Small intestine (tissue), 7 donors: Measurements from ENCODE around the gene PCDHGB2. TPM values are rescaled to one million over a fixed set of nuclear protein-coding genes. Genes with fewer than 3 reads are reported as not detected.
"Not testable (repeated sequence)": the region's sequence is repeated elsewhere in the genome, so short reads cannot be mapped to it uniquely, and the experiment has no call there.

ENCODE experiments used
- DNase-seq, 2 donors: peaks; one replicate each; pipeline versions ENCODE4 v3.0.0 to v3.0.0-alpha.2; 2013
- FAIRE-seq: peaks from 2 replicates; lab custom pipeline; 2012; peaks lifted over from hg19 to GRCh38; lab: Jason Lieb, UNC
- H3K27ac ChIP-seq, 3 donors: one replicate each; pipeline ENCODE4 v1.5.1; 2013; ENCODE audit warnings: low read length in 2 of 3, mild to moderate bottlenecking in 2 of 3, control low read depth in 1 of 3, inconsistent platforms in 1 of 3, low read depth in 1 of 3, moderate library complexity in 1 of 3
- H3K27me3 ChIP-seq, 3 donors: one replicate each; pipeline ENCODE4 v1.6.1; 2013; ENCODE audit warnings: low read length in 3 of 3, inconsistent platforms in 1 of 3; ENCODE audit not compliant: control insufficient read depth in 3 of 3, insufficient read depth in 3 of 3
- H3K36me3 ChIP-seq, 3 donors: one replicate each; pipeline ENCODE4 v1.6.1; 2013; ENCODE audit warnings: low read length in 3 of 3, inconsistent platforms in 1 of 3, low read depth in 1 of 3, mild to moderate bottlenecking in 1 of 3, moderate library complexity in 1 of 3; ENCODE audit not compliant: control insufficient read depth in 3 of 3, insufficient read depth in 2 of 3
- H3K4me1 ChIP-seq, 3 donors: one replicate each; pipeline ENCODE4 v1.6.1; 2013; ENCODE audit warnings: low read length in 2 of 3, inconsistent platforms in 1 of 3, low read depth in 1 of 3, mild to moderate bottlenecking in 1 of 3, moderate library complexity in 1 of 3; ENCODE audit not compliant: control insufficient read depth in 3 of 3, insufficient read depth in 2 of 3
- H3K4me3 ChIP-seq, 3 donors: one replicate each; pipeline ENCODE4 v1.5.1; 2013; ENCODE audit warnings: low read length in 3 of 3, control low read depth in 1 of 3, inconsistent platforms in 1 of 3, low read depth in 1 of 3, mild to moderate bottlenecking in 1 of 3, moderate library complexity in 1 of 3
- H3K9me3 ChIP-seq, 2 donors: one replicate each; pipeline ENCODE4 v1.6.1; 2013; ENCODE audit warnings: low read depth in 1 of 2, low read length in 1 of 2; ENCODE audit not compliant: control insufficient read depth in 2 of 2, insufficient read depth in 1 of 2
- WGBS, 3 donors: extraction: QIAGEN DNeasy Blood & Tissue Kit; methylation state at CpG; one replicate each; pipeline ENCODE4 v1.1.7; 2013; 5-methylcytosine and 5-hydroxymethylcytosine counted together
- polyA plus RNA-seq, 4 donors: library from polyadenylated mRNA; stranded (reverse) in 3 of 4; unstranded in 1 of 4; fragments of 200-250 nt in 3 of 4; fragments of 120-200 nt in 1 of 4; gene quantifications; one replicate each; pipeline versions ENCODE4 v1.2.1 to v1.2.3, GENCODE V29; 2013
- donor health status: healthy with polysubstance abuse.
- donor health status: control.
- donor health status: control.
- donor health status: Bipolar disorder and iron deficiency.
- donor health status: healthy.

The PCDHGB2 gene
- polyA plus RNA-seq, 4 donors: 0.37 to 0.68 TPM; not detected in 2

GRCh38 chr5:141387557-141388311 is 27.9 kb downstream of the PCDHGB2 start, which contains the start of gene PCDHGB4:
Gene PCDHGB4, plus strand, starts transcription at chr5:141387698. Its CDS starts 187 bp downstream, at chr5:141387885.
- FAIRE-seq, H3K27ac ChIP-seq, H3K4me1 ChIP-seq, H3K36me3 ChIP-seq, H3K4me3 ChIP-seq: not testable (repeated sequence)
- peak in 1 of 2 donors; percentile 30 for DNase-seq
- Histone ChIP-seq H3K9me3 (peaks cover 7 to 58% of the 10 kb centered on the region in 2 donors), H3K27me3 (peaks cover 0 to 40% (median 17%) of the 10 kb centered on the region in 3 donors)
- 14 to 42% (median 39%) methylated on average over 17 to 22 of the region's 40 CpGs for WGBS, 3 donors

- whole genome bisulfite sequencing, 3 donors: 49 to 56% (median 49%) methylated on average over 10 of the region's 10 CpGs
- no peak overlapping the region for H3K4me3 ChIP-seq
- peaks cover 8 to 58% of the 10 kb centered on the region in 2 donors for H3K9me3 ChIP-seq
- H3K27me3 ChIP-seq: peaks cover 0 to 39% (median 17%) of the 10 kb centered on the region in 3 donors
- H3K36me3 ChIP-seq: no peaks in the 10 kb centered on the region
- H3K4me1 ChIP-seq: no peaks in the 10 kb centered on the region
- FAIRE-seq (no peak), DNase-seq (no peak)
- H3K27ac ChIP-seq: no peak overlapping the region
Measured at GRCh38 chr5:141388661-141389060, 28.9 kb downstream of the PCDHGB2 start.

DNA sequence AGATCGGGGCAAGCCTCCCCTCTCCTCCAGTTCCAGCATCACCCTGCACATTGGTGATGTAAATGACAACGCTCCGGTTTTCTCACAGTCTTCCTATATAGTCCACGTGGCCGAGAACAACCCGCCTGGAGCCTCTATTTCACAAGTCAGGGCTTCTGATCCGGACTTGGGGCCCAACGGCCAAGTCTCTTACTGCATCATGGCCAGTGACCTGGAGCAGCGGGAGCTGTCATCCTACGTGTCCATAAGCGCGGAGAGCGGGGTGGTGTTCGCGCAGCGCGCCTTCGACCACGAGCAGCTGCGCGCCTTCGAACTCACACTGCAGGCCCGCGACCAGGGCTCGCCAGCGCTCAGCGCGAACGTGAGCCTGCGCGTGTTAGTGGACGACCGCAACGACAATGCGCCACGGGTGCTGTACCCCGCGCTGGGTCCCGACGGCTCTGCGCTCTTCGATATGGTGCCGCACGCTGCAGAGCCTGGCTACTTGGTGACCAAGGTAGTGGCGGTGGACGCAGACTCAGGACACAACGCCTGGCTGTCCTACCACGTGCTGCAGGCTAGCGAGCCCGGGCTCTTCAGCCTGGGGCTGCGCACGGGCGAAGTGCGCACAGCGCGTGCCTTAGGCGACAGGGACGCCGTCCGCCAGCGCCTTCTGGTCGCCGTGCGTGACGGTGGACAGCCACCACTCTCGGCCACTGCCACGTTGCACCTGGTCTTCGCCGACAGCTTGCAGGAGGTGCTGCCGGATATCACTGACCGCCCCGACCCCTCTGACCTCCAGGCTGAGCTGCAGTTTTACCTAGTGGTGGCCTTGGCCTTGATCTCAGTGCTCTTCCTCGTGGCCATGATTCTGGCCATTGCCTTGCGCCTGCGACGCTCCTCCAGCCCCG is 29.6 kb downstream of the PCDHGB2 start:
- no peaks in the 10 kb centered on the region for H3K4me1 ChIP-seq
- WGBS, 3 donors: 43 to 63% (median 63%) methylated on average over 70 to 77 of the region's 77 CpGs
- no peak overlapping the region for H3K27ac ChIP-seq
- FAIRE-seq (no peak), DNase-seq (no peak)
- no peaks in the 10 kb centered on the region for H3K36me3 ChIP-seq
- peaks cover 8 to 58% of the 10 kb centered on the region in 2 donors for H3K9me3 ChIP-seq
- H3K27me3 ChIP-seq: peaks cover 0 to 36% (median 22%) of the 10 kb centered on the region in 3 donors
- no peak overlapping the region for H3K4me3 ChIP-seq

- Histone ChIP-seq H3K27me3 (peaks cover 0 to 31% (median 23%) of the 10 kb centered on the region in 3 donors), H3K27ac (no peak within 1 kb of the TSS), H3K4me1 (no peaks in the 10 kb centered on the region), H3K9me3 (peaks cover 8 to 51% of the 10 kb centered on the region in 2 donors), H3K4me3 (no peak within 1 kb of the TSS), H3K36me3 (no peaks in the 10 kb centered on the region)
- DNase-seq (no peak), FAIRE-seq (no peak)
- WGBS, 3 donors: 31 to 47% (median 46%) methylated on average over 38 of the region's 38 CpGs
Measured at GRCh38 chr5:141392429-141393198, 32.8 kb downstream of the PCDHGB2 start, which contains the start of gene PCDHGA8. Gene PCDHGA8, plus strand, starts transcription at chr5:141392633. Its CDS starts 181 bp downstream, at chr5:141392814.

- Histone ChIP-seq H3K27me3 (peaks cover 0 to 29% (median 22%) of the 10 kb centered on the region in 3 donors), H3K36me3 (no peaks in the 10 kb centered on the region), H3K27ac (no peak overlapping the region), H3K9me3 (peaks cover 8 to 52% of the 10 kb centered on the region in 2 donors), H3K4me3 (no peak overlapping the region), H3K4me1 (no peaks in the 10 kb centered on the region)
- WGBS, 3 donors: 40 to 52% (median 50%) methylated on average over 21 of the region's 21 CpGs
- DNase-seq (no peak), FAIRE-seq (no peak)
Measured at GRCh38 chr5:141393267-141393666, 33.5 kb downstream of the PCDHGB2 start.

- H3K36me3 ChIP-seq, FAIRE-seq, DNase-seq, H3K4me3 ChIP-seq, H3K4me1 ChIP-seq, H3K27ac ChIP-seq: not testable (repeated sequence)
- Histone ChIP-seq H3K9me3 (peaks cover 5 to 51% of the 10 kb centered on the region in 2 donors), H3K27me3 (peaks cover 0 to 33% (median 27%) of the 10 kb centered on the region in 3 donors)
- WGBS, 3 donors: 45 to 56% (median 47%) methylated on average over 33 to 46 of the region's 53 CpGs
Measured at GRCh38 chr5:141394401-141395187, 34.8 kb downstream of the PCDHGB2 start.

- not testable (repeated sequence) for H3K4me1 ChIP-seq, H3K27ac ChIP-seq, FAIRE-seq, H3K36me3 ChIP-seq
- Histone ChIP-seq H3K9me3 (peaks cover 0 to 51% of the 10 kb centered on the region in 2 donors), H3K27me3 (peaks cover 0 to 35% (median 23%) of the 10 kb centered on the region in 3 donors), H3K4me3 (peak within 1 kb of the TSS in 2 of 3 donors; percentile 22 to 26)
- peak; percentile 35 to 37 for DNase-seq
- 7 to 19% (median 17%) methylated on average over 23 to 25 of the region's 43 CpGs for WGBS, 3 donors
Measured at GRCh38 chr5:141397756-141398551, 38.2 kb downstream of the PCDHGB2 start, which contains the start of gene PCDHGB5. Gene PCDHGB5, plus strand, starts transcription at chr5:141397947. Its CDS starts 181 bp downstream, at chr5:141398128.
